Astrocyte of the cerebellum (primary cell): ENCODE measurements around the gene PDE2A.

Experiments
- DNase-seq: peaks from one replicate; pipeline ENCODE4 v3.0.0-alpha.2; 2011; ENCODE audit warnings: low read depth
- H3K4me3 ChIP-seq: 2 replicates; pipeline ENCODE4 v1.5.1; 2011; ENCODE audit warnings: mild to moderate bottlenecking, low read depth, low read length, moderate library complexity
- in situ Hi-C: cut with HindIII; loops from 2 replicates; pipeline ENCODE4 v1.10.0; 2017; ENCODE audit warnings: low sequenced_read_pairs
- TF ChIP-seq, protein P1 (sequence below): IDR thresholded peaks from 2 replicates; pipeline ENCODE4 v1.5.1; 2012; ENCODE audit warnings: low read length, low read depth, moderate library complexity, mild to moderate bottlenecking; ENCODE audit errors: missing control alignments

PDE2A gene

DNA sequence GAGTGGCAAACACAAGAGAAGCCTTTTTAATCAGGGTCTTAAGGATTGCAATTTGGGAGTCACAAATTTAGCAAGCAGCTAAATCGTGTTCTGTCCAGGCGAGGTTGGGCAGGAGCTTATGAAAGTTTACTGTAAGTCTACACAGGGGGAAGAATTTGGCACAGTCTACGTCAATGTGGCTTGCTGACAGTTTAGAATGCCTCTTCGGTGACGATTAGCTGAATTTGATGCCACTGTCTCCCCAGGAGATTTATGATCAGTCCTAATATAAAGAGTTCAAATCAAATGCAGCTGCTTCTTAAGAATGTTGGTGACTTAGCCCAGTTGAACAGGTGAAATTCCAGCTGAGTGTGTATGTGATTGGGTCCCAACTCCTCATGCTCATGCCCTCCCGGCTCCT lies 125.8 kb downstream of the PDE2A start:
- no peak overlapping the region for H3K4me3 ChIP-seq
- DNase-seq = no peak
- TF ChIP-seq, protein P1, sequence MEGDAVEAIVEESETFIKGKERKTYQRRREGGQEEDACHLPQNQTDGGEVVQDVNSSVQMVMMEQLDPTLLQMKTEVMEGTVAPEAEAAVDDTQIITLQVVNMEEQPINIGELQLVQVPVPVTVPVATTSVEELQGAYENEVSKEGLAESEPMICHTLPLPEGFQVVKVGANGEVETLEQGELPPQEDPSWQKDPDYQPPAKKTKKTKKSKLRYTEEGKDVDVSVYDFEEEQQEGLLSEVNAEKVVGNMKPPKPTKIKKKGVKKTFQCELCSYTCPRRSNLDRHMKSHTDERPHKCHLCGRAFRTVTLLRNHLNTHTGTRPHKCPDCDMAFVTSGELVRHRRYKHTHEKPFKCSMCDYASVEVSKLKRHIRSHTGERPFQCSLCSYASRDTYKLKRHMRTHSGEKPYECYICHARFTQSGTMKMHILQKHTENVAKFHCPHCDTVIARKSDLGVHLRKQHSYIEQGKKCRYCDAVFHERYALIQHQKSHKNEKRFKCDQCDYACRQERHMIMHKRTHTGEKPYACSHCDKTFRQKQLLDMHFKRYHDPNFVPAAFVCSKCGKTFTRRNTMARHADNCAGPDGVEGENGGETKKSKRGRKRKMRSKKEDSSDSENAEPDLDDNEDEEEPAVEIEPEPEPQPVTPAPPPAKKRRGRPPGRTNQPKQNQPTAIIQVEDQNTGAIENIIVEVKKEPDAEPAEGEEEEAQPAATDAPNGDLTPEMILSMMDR = no peak
- in situ Hi-C loops = loop anchor here (10.0 kb wide), 1 partner anchor 106 kb away; no protein-coding TSS in a partner anchor

DNA sequence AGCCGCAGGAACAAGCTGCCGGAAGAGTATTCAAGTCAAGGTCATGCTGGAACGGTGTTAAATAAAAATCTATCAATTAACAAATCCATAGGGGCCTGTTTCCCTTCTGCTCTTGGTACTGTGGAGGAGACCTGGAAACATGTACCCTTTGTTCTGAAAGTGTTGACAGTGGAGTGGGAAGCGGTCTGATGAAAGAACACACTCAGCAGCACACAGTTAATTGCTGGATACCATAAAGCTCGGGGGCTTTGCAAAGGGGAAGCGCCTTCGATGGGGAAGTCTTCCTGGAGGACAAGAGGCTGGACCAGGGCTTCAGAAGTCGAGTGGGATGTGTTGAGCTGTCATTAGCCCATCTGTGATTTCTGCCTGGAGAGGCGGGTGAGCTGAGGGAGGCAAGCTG lies 127.4 kb downstream of the PDE2A start:
- no peak for DNase-seq
- H3K4me3 ChIP-seq = no peak overlapping the region
- in situ Hi-C loops = loop anchor here (10.0 kb wide), 1 partner anchor 108 kb away; no protein-coding TSS in a partner anchor
- TF ChIP-seq, protein P1 = no peak

DNA sequence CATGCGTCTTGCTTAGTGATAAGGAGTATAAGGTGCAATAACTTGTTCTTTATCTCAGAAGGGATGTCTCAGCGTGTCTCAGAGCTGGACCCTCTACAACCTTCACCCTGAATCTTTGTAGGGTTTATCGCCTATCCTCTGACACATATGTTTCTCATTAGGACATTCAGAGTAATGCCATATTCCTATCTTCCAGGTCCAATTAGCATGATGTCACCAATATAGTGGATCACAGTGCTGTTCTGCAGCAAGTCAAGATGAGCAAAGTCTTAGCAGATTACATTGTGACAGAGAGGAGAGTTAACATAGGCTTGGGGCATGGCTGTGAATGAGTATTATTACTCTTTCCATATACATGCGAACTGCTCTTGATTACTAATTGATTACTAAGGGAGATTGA lies 129.6 kb downstream of the PDE2A start:
- no peak for DNase-seq
- TF ChIP-seq, protein P1 = no peak

DNA sequence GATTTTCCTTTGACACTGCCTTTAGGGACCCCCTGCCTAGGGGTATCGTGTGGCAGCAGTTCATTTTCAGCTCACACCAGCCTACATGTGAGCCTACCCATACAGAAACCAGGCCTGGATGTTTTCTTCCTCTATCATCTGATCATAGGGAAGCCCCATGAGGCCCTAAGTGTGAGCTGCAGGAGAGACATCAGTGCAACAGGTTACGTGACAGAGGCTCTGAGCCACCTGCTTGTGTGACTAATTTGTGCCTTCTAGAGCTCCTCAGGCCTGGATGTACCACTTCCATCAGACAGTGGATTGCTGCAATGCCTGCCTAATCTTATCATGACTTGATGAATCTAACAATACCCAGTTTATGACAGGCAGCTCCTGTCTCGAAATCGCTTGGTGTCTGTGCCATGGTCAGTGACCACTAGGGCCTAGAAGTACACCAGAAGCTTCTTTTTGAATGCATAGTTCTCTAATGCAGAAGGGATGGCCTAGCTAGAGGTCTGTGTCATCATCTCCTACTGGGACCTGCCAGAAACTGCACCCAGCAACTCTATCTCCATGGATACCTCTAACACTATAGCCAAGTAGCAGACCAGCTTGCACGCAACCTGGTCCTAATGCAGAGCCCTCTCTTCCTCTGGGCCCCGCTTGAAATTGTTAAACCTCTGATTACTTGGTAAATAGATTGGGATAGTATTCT lies 130.2 kb downstream of the PDE2A start:
- in situ Hi-C loops = loop anchor here (5.0 to 10.0 kb wide), 2 partner anchors 78 to 111 kb away; no protein-coding TSS in a partner anchor
- TF ChIP-seq, protein P1 = no peak
- DNase-seq = no peak
- H3K4me3 ChIP-seq = no peak overlapping the region

More for the DNA sequence above, 129.6 kb downstream of the PDE2A start:
- in situ Hi-C loops = loop anchor here (5.0 to 10.0 kb wide), 2 partner anchors 78 to 110 kb away; no protein-coding TSS in a partner anchor
- no peak overlapping the region for H3K4me3 ChIP-seq

DNA sequence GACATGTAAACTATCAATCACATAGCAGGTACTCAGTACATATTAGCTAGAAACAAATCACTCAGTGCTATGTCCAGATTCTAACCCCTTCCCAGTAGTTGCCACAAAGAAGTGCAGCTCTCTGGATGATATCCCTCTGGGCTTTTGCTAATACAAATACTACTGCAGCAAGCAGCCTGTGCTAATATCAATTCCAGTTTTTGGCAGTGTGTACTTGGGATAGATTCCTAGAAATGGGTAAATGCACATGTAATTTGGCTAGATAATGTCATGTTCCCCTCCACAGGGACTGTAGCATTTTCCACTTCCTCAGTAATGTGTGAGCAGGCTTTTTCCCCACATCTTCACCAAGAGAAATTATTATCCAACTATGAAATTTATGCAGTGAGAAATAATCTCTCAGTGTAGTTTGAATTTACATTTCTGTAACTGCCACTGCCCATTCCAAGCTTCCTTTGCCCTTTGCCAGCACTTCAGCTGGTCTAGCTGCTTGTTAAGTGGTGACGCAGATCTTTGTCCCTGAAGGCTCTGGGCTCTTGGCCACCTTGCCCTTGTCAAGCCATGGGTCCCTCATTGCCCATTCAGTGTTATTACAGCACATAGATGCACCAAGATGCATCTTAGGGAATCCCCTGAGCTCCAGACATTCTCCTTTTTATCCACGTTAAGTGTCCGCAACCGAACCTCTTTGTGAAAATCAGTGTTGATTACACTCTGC lies 132.8 kb downstream of the PDE2A start:
- TF ChIP-seq, protein P1 = no peak
- no peak for DNase-seq
- in situ Hi-C loops = loop anchor here (5.0 to 10.0 kb wide), 2 partner anchors 81 to 113 kb away; no protein-coding TSS in a partner anchor
- H3K4me3 ChIP-seq = no peak overlapping the region

DNA sequence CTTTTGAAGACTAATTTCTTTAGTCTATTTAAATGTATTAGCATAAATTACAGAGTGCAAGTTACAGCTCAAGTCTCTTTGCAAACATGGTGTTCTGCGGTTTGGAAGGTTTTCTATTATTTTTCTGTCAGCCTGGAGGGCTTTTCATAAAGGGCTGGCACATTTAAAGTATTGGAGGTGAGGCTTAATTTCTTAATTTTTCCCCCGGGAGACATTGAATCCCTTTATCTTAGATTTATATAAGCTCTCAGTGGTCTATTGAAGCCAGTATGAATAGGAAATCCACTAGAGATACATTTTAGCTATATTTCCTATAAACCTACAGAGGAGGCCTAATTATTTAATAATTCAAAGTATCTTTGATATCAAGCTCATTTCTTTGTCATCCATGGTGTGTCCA lies 137.2 kb downstream of the PDE2A start:
- TF ChIP-seq, protein P1 = no peak
- DNase-seq = no peak
- H3K4me3 ChIP-seq = no peak overlapping the region
- in situ Hi-C loops = no loop called here
